ENCODE measurements around the gene SLC22A23. TPM values are rescaled to one million over a fixed set of nuclear protein-coding genes. Genes with fewer than 3 reads are reported as not detected.
A peak's percentile ranks its signal among the peaks of the same experiment; 100 is the strongest.

Gene SLC22A23
- total RNA-seq, 1 experiment from 2014 or later = 38.2 TPM

DNA sequence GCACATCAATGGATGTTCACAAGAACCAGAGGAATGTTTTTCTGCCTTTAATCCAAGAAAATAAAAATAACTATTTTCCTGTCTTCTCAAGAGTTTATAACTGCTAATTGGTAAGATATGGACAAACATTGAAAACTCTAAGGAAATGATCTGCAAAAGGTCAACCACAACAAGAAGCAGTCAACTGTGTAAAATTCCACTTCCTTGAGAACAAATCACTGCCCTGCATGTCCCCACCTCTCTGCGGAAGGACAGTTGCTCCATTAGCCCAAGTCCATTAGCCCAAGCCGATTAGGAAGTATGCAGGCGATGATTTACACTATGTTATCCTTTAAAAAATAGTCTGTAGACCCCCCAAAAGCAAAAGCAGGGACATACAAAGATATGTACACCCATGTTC lies 27.6 kb downstream of the SLC22A23 start:
- Mint-ChIP-seq H3K27me3 (ENCODE audit: low read depth) (no peaks in the 10 kb centered on the region), H3K27ac (peak overlapping the region; percentile 80; the same call in 1 of the 2 replicates), H3K4me1 (peaks cover 85% of the 10 kb centered on the region), H3K36me3 (peaks cover 12% of the 10 kb centered on the region; the same call in 1 of the 2 replicates), H3K9me3 (no peaks in the 10 kb centered on the region), H3K4me3 (no peak overlapping the region)
- DNase-seq (ENCODE audit: low spot score) (no peak), ATAC-seq (no peak)
- TF ChIP-seq, protein P1, sequence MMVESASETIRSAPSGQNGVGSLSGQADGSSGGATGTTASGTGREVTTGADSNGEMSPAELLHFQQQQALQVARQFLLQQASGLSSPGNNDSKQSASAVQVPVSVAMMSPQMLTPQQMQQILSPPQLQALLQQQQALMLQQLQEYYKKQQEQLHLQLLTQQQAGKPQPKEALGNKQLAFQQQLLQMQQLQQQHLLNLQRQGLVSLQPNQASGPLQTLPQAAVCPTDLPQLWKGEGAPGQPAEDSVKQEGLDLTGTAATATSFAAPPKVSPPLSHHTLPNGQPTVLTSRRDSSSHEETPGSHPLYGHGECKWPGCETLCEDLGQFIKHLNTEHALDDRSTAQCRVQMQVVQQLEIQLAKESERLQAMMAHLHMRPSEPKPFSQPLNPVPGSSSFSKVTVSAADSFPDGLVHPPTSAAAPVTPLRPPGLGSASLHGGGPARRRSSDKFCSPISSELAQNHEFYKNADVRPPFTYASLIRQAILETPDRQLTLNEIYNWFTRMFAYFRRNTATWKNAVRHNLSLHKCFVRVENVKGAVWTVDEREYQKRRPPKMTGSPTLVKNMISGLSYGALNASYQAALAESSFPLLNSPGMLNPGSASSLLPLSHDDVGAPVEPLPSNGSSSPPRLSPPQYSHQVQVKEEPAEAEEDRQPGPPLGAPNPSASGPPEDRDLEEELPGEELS (CRISPR knock-in tag; IDR thresholded peaks at IDR 0.05) = no peak
- TF ChIP-seq RELA (CRISPR knock-in tag; IDR thresholded peaks at IDR 0.05; ENCODE audit: borderline replicate concordance) = no peak
- no peak for TF ChIP-seq ZNF138 (CRISPR knock-in tag; conservative IDR thresholded peaks at IDR 0.05)
- TF ChIP-seq ZNF317 (CRISPR knock-in tag; IDR thresholded peaks at IDR 0.05; ENCODE audit: borderline replicate concordance, low read depth) = no peak
- TF ChIP-seq NFYB (CRISPR knock-in tag; conservative IDR thresholded peaks at IDR 0.05; ENCODE audit: low read depth) = no peak
- TF ChIP-seq, protein P2, sequence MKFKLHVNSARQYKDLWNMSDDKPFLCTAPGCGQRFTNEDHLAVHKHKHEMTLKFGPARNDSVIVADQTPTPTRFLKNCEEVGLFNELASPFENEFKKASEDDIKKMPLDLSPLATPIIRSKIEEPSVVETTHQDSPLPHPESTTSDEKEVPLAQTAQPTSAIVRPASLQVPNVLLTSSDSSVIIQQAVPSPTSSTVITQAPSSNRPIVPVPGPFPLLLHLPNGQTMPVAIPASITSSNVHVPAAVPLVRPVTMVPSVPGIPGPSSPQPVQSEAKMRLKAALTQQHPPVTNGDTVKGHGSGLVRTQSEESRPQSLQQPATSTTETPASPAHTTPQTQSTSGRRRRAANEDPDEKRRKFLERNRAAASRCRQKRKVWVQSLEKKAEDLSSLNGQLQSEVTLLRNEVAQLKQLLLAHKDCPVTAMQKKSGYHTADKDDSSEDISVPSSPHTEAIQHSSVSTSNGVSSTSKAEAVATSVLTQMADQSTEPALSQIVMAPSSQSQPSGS (CRISPR knock-in tag; IDR thresholded peaks at IDR 0.05; ENCODE audit: borderline replicate concordance, low read depth) = no peak
- TF ChIP-seq, protein P3, sequence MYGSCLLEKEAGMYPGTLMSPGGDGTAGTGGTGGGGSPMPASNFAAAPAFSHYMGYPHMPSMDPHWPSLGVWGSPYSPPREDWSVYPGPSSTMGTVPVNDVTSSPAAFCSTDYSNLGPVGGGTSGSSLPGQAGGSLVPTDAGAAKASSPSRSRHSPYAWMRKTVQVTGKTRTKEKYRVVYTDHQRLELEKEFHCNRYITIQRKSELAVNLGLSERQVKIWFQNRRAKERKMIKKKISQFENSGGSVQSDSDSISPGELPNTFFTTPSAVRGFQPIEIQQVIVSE (CRISPR knock-in tag; IDR thresholded peaks at IDR 0.05; ENCODE audit: borderline replicate concordance) = no peak
- TF ChIP-seq IRF2 (CRISPR knock-in tag; IDR thresholded peaks at IDR 0.05; ENCODE audit: borderline replicate concordance, low read depth) = no peak
- no peak for TF ChIP-seq NFE2L1 (CRISPR knock-in tag; IDR thresholded peaks at IDR 0.05)
- no peak for TF ChIP-seq TEAD1 (CRISPR knock-in tag; IDR thresholded peaks at IDR 0.05)
- TF ChIP-seq, protein P4, sequence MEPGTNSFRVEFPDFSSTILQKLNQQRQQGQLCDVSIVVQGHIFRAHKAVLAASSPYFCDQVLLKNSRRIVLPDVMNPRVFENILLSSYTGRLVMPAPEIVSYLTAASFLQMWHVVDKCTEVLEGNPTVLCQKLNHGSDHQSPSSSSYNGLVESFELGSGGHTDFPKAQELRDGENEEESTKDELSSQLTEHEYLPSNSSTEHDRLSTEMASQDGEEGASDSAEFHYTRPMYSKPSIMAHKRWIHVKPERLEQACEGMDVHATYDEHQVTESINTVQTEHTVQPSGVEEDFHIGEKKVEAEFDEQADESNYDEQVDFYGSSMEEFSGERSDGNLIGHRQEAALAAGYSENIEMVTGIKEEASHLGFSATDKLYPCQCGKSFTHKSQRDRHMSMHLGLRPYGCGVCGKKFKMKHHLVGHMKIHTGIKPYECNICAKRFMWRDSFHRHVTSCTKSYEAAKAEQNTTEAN (CRISPR knock-in tag; IDR thresholded peaks at IDR 0.05) = no peak
- no peak for TF ChIP-seq TEAD4 (CRISPR knock-in tag; IDR thresholded peaks at IDR 0.05)
- CTCF ChIA-PET = no interaction called here
- POLR2A ChIA-PET = no interaction called here

DNA sequence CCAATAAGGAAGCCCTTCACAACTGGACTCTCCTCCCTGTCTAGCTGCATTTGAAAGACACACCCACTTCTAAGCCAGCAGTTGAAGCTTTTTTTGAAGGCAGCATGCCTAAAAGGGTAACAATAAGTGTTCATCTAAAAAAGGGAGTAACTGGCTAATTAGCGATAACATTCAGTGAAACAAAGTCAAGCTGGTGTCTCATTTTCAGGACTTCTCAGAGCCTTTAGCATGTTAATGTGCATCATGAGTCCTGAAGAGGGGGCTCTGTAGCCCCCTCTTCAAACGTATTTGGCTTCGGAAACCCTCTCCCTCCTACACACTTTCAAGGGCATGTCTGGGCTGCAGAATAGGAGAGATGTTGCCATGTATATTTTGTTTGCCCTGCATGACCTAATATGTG lies 28.1 kb downstream of the SLC22A23 start:
- peaks cover 90% of the 10 kb centered on the region for H3K4me1 Mint-ChIP-seq
- H3K4me3 Mint-ChIP-seq = no peak overlapping the region
- TF ChIP-seq, protein P5, sequence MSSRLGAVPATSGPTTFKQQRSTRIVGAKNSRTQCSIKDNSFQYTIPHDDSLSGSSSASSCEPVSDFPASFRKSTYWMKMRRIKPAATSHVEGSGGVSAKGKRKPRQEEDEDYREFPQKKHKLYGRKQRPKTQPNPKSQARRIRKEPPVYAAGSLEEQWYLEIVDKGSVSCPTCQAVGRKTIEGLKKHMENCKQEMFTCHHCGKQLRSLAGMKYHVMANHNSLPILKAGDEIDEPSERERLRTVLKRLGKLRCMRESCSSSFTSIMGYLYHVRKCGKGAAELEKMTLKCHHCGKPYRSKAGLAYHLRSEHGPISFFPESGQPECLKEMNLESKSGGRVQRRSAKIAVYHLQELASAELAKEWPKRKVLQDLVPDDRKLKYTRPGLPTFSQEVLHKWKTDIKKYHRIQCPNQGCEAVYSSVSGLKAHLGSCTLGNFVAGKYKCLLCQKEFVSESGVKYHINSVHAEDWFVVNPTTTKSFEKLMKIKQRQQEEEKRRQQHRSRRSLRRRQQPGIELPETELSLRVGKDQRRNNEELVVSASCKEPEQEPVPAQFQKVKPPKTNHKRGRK (CRISPR knock-in tag; IDR thresholded peaks at IDR 0.05; ENCODE audit: borderline replicate concordance) = no peak
- TF ChIP-seq GRHL2 (CRISPR knock-in tag; IDR thresholded peaks at IDR 0.05; ENCODE audit: insufficient replicate concordance, severe bottlenecking) = no peak
- no peak for TF ChIP-seq NFATC4 (CRISPR knock-in tag; IDR thresholded peaks at IDR 0.05)
- TF ChIP-seq KAT7 (CRISPR knock-in tag; IDR thresholded peaks at IDR 0.05; ENCODE audit: borderline replicate concordance) = no peak
- TF ChIP-seq, protein P6, sequence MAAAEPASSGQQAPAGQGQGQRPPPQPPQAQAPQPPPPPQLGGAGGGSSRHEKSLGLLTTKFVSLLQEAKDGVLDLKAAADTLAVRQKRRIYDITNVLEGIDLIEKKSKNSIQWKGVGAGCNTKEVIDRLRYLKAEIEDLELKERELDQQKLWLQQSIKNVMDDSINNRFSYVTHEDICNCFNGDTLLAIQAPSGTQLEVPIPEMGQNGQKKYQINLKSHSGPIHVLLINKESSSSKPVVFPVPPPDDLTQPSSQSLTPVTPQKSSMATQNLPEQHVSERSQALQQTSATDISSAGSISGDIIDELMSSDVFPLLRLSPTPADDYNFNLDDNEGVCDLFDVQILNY (CRISPR knock-in tag; IDR thresholded peaks at IDR 0.05) = no peak
- TF ChIP-seq, protein P7, sequence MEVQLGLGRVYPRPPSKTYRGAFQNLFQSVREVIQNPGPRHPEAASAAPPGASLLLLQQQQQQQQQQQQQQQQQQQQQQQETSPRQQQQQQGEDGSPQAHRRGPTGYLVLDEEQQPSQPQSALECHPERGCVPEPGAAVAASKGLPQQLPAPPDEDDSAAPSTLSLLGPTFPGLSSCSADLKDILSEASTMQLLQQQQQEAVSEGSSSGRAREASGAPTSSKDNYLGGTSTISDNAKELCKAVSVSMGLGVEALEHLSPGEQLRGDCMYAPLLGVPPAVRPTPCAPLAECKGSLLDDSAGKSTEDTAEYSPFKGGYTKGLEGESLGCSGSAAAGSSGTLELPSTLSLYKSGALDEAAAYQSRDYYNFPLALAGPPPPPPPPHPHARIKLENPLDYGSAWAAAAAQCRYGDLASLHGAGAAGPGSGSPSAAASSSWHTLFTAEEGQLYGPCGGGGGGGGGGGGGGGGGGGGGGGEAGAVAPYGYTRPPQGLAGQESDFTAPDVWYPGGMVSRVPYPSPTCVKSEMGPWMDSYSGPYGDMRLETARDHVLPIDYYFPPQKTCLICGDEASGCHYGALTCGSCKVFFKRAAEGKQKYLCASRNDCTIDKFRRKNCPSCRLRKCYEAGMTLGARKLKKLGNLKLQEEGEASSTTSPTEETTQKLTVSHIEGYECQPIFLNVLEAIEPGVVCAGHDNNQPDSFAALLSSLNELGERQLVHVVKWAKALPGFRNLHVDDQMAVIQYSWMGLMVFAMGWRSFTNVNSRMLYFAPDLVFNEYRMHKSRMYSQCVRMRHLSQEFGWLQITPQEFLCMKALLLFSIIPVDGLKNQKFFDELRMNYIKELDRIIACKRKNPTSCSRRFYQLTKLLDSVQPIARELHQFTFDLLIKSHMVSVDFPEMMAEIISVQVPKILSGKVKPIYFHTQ (CRISPR knock-in tag; IDR thresholded peaks at IDR 0.05) = no peak
- no peak for TF ChIP-seq FOXP1 (CRISPR knock-in tag; IDR thresholded peaks at IDR 0.05; ENCODE audit: borderline replicate concordance)
- TF ChIP-seq, protein P8, sequence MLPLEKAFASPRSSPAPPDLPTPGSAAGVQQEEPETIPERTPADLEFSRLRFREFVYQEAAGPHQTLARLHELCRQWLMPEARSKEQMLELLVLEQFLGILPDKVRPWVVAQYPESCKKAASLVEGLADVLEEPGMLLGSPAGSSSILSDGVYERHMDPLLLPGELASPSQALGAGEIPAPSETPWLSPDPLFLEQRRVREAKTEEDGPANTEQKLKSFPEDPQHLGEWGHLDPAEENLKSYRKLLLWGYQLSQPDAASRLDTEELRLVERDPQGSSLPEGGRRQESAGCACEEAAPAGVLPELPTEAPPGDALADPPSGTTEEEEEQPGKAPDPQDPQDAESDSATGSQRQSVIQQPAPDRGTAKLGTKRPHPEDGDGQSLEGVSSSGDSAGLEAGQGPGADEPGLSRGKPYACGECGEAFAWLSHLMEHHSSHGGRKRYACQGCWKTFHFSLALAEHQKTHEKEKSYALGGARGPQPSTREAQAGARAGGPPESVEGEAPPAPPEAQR (CRISPR knock-in tag; IDR thresholded peaks at IDR 0.05) = no peak
- TF ChIP-seq, protein P9, sequence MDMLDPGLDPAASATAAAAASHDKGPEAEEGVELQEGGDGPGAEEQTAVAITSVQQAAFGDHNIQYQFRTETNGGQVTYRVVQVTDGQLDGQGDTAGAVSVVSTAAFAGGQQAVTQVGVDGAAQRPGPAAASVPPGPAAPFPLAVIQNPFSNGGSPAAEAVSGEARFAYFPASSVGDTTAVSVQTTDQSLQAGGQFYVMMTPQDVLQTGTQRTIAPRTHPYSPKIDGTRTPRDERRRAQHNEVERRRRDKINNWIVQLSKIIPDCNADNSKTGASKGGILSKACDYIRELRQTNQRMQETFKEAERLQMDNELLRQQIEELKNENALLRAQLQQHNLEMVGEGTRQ (CRISPR knock-in tag; IDR thresholded peaks at IDR 0.05) = no peak
- no peak for ATAC-seq
- no peaks in the 10 kb centered on the region for H3K27me3 Mint-ChIP-seq (ENCODE audit: low read depth)
- CTCF ChIA-PET = no interaction called here
- no peak for DNase-seq (ENCODE audit: low spot score)
- POLR2A ChIA-PET = no interaction called here
- H3K9me3 Mint-ChIP-seq = no peaks in the 10 kb centered on the region
- no peak overlapping the region for H3K27ac Mint-ChIP-seq
- peaks cover 12% of the 10 kb centered on the region; the same call in 1 of the 2 replicates for H3K36me3 Mint-ChIP-seq
